ENCODE results near the gene GSTCD. TPM values are rescaled to one million over a fixed set of nuclear protein-coding genes. Genes with fewer than 3 reads are reported as not detected.

The GSTCD gene
- total and polyA plus RNA-seq, 2 donors (not counting 1 experiment from before 2014, with no cell fraction given): 8.5 to 10.9 TPM

GRCh38 chr4:105896461-105896942 lies 187.9 kb downstream of the GSTCD start:
- peak overlapping the region in 2 of 4 experiments; percentile 43 to 49 for H3K4me3 ChIP-seq (replicated peaks in 1 of 4; ENCODE audit: control extremely low read depth in 1 of 4, insufficient read depth in 1 of 4, low read depth in 3 of 4, low read length in 4 of 4)
- peak overlapping the region; percentile 40 for H3K4me2 ChIP-seq (ENCODE audit: extremely low read depth, insufficient read depth, low read length)
- TF ChIP-seq, protein P1, sequence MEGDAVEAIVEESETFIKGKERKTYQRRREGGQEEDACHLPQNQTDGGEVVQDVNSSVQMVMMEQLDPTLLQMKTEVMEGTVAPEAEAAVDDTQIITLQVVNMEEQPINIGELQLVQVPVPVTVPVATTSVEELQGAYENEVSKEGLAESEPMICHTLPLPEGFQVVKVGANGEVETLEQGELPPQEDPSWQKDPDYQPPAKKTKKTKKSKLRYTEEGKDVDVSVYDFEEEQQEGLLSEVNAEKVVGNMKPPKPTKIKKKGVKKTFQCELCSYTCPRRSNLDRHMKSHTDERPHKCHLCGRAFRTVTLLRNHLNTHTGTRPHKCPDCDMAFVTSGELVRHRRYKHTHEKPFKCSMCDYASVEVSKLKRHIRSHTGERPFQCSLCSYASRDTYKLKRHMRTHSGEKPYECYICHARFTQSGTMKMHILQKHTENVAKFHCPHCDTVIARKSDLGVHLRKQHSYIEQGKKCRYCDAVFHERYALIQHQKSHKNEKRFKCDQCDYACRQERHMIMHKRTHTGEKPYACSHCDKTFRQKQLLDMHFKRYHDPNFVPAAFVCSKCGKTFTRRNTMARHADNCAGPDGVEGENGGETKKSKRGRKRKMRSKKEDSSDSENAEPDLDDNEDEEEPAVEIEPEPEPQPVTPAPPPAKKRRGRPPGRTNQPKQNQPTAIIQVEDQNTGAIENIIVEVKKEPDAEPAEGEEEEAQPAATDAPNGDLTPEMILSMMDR (conservative IDR thresholded peaks at IDR 0.05 in 1 of 2, IDR thresholded peaks at IDR 0.05 in 1 of 2; ENCODE audit: low read depth in 1 of 2, low read length in 2 of 2): no peak
- TF ChIP-seq EZH2 (IDR thresholded peaks at IDR 0.05; ENCODE audit: low read length, missing control alignments): peak; percentile 58
- no peaks in the 10 kb centered on the region for H3K36me3 ChIP-seq (ENCODE audit: control insufficient read depth, insufficient read depth, low read length)
- no peak overlapping the region for H2AFZ ChIP-seq (ENCODE audit: low read length)
- H3K27me3 ChIP-seq (ENCODE audit: control insufficient read depth, insufficient read depth, low read length): peaks cover 38% of the 10 kb centered on the region
- H3K9me3 ChIP-seq (ENCODE audit: control insufficient read depth, insufficient read depth, low read depth, low read length): no peaks in the 10 kb centered on the region
- H3K9ac ChIP-seq (ENCODE audit: insufficient read depth, low read length): no peak overlapping the region
- no peaks in the 10 kb centered on the region for H3K79me2 ChIP-seq (ENCODE audit: control insufficient read depth, insufficient read depth, low read length)
- no peaks in the 10 kb centered on the region for H3K4me1 ChIP-seq (ENCODE audit: control insufficient read depth, extremely low read depth, insufficient read depth, low read length)
- H4K20me1 ChIP-seq (ENCODE audit: control insufficient read depth, extremely low read depth, insufficient read depth, low read length): no peaks in the 10 kb centered on the region
- no peak overlapping the region for H3K27ac ChIP-seq (ENCODE audit: insufficient read depth, low read length)
- no peak for DNase-seq (ENCODE audit: low read depth in 2 of 2)

Other genes starting within 250 kb of the GSTCD start
- gene PPA2, start 234.7 kb upstream of the GSTCD start, total RNA-seq: 74.6 and 76.8 TPM in 2 replicates
- 81.6 and 82.6 TPM in 2 replicates for gene PPA2, start 234.7 kb upstream of the GSTCD start, polyA plus RNA-seq
- gene ARHGEF38, start 156.2 kb upstream of the GSTCD start, total RNA-seq: not detected in 2 replicates
- gene ARHGEF38, start 156.2 kb upstream of the GSTCD start, polyA plus RNA-seq: not detected in 2 replicates
- 19.0 and 24.9 TPM in 2 replicates for gene INTS12, start 95 bp upstream of the GSTCD start, total RNA-seq
- gene INTS12, start 95 bp upstream of the GSTCD start, polyA plus RNA-seq: 36.0 and 37.7 TPM in 2 replicates
- gene NPNT, start 186.7 kb downstream of the GSTCD start, total RNA-seq: 5.9 and 20.3 TPM in 2 replicates
- 0.02 and 0.07 TPM in 2 replicates for gene NPNT, start 186.7 kb downstream of the GSTCD start, polyA plus RNA-seq

All from fibroblast of lung (primary cell).